HL-60 (cell line): Measurements from ENCODE around the gene STX18.

Source experiments
- DNase-seq, 2 experiments: peaks; one replicate each; pipeline ENCODE4 v3.0.0-alpha.2; 2010 to 2020; ENCODE audit warnings: low read depth in 1 of 2, low spot score in 1 of 2
- H3K27ac ChIP-seq: fragments of 250-450 bp; sonication (Bioruptor Pico); replicated peaks from 2 replicates; pipeline ENCODE4 v1.5.1; 2020; ENCODE audit warnings: mild to moderate bottlenecking, moderate library complexity
- H3K27me3 ChIP-seq: fragments of 250-450 bp; sonication (Bioruptor Pico); 2 replicates; pipeline ENCODE4 v1.5.1; 2021; ENCODE audit warnings: mild to moderate bottlenecking, moderate library complexity; ENCODE audit not compliant: insufficient read depth, poor library complexity, severe bottlenecking
- H3K4me3 ChIP-seq: replicated peaks from 2 replicates; pipeline ENCODE4 v1.5.1; 2011; ENCODE audit warnings: mild to moderate bottlenecking, control low read depth, low read length; ENCODE audit not compliant: insufficient read depth
- CTCF ChIP-seq: IDR thresholded peaks from one replicate; pipeline ENCODE4 v1.5.1; 2011; ENCODE audit warnings: low read length, control low read depth, inconsistent platforms; ENCODE audit not compliant: insufficient read depth
- GABPA ChIP-seq: IDR thresholded peaks from 2 replicates; pipeline ENCODE4 v1.6.1; 2012; ENCODE audit warnings: low read depth
- POLR2AphosphoS5 ChIP-seq: IDR thresholded peaks from 2 replicates; pipeline ENCODE4 v1.6.1; 2012; ENCODE audit warnings: low read depth
- REST ChIP-seq: IDR thresholded peaks from 2 replicates; pipeline ENCODE4 v1.6.1; 2012; ENCODE audit warnings: low read depth; ENCODE audit not compliant: insufficient replicate concordance
- SPI1 ChIP-seq: IDR thresholded peaks from 2 replicates; pipeline ENCODE4 v1.6.1; 2012; ENCODE audit warnings: low read depth, mild to moderate bottlenecking, borderline replicate concordance

STX18 gene

DNA sequence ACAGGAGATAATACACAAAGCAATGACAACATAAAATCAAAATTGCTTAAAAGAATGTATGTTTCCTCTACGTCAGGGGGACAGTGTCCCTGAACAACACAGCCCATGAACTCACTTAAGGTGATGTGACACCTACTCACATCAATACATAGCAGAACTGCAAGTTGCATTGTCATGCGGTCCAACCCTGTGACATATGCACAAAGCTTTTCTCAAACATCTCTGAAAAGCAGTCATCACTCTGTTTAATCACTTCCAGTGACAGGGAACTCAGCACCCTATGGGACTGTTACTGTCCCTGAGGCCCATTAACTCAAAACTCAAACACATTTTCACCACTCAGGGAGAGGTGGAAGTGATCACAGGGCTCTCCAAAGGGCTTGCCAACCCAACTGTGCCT lies 2.4 kb downstream of the STX18 start:
- Histone ChIP-seq H3K27ac (no peak overlapping the region), H3K4me3 (no peak overlapping the region), H3K27me3 (no peaks in the 10 kb centered on the region)
- TF ChIP-seq GABPA = no peak
- no peak for TF ChIP-seq REST
- no peak for TF ChIP-seq SPI1
- no peak for TF ChIP-seq CTCF
- no peak for TF ChIP-seq POLR2AphosphoS5
- no peak for DNase-seq

- TF ChIP-seq SPI1 = no peak
- TF ChIP-seq POLR2AphosphoS5 = no peak
- no peak for TF ChIP-seq CTCF
- no peak for TF ChIP-seq GABPA
- TF ChIP-seq REST = no peak
- no peak overlapping the region for H3K27ac ChIP-seq
- no peak for DNase-seq
- H3K4me3 ChIP-seq = no peak overlapping the region
- H3K27me3 ChIP-seq = no peaks in the 10 kb centered on the region
Measured at GRCh38 chr4:4535590-4535989, 6.3 kb downstream of the STX18 start.

DNA sequence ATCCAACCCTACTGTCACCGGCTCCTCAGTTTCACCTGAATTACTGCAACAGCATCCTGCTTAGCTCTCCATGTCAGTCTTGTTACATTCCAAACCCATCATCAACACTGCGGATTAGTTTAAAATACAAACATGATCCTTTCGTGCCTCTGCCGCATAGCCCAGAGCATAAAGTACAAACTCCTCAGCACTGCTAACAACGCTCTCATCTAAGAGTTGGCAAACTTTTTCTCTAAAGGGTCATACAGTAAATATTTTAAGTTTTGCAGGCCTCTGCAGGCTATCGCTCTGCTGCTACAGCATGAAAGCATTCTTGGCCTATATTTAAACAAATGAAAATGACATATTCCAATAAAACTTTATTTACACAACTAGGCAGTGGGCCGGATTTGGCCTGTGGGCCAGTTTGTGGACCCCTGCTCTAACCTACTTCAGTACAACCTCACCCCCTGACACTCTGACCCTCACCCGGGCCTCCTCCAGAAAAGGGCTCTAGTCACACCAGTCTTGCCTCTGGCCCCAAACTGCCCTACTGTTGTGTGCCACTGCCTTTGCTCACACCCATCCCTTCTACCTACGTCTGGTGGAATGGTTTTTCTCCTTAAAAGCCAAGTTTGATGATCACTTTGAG lies 7.2 kb downstream of the STX18 start:
- no peak for TF ChIP-seq CTCF
- TF ChIP-seq POLR2AphosphoS5 = no peak
- TF ChIP-seq GABPA = no peak
- no peak for TF ChIP-seq SPI1
- TF ChIP-seq REST = no peak
- H3K27ac ChIP-seq = no peak overlapping the region

More for the DNA sequence above, 7.2 kb downstream of the STX18 start:
- H3K27me3 ChIP-seq = no peaks in the 10 kb centered on the region
- no peak for DNase-seq
- no peak overlapping the region for H3K4me3 ChIP-seq
